IMR-90 (cell line): ENCODE measurements around the gene MYO9B.

Experiments used
- MAFK ChIP-seq: IDR thresholded peaks from 2 replicates; pipeline ENCODE4 v1.6.1; 2012; ENCODE audit warnings: low read depth, low read length, improper control_type of control experiment
- MAZ ChIP-seq: IDR thresholded peaks from 2 replicates; pipeline ENCODE4 v1.6.1; 2012; ENCODE audit warnings: low read depth, mild to moderate bottlenecking, low read length, improper control_type of control experiment, moderate library complexity, borderline replicate concordance
- RAD21 ChIP-seq: IDR thresholded peaks from 2 replicates; pipeline ENCODE4 v1.6.1; 2012; ENCODE audit warnings: low read length, improper control_type of control experiment
- RFX5 ChIP-seq: IDR thresholded peaks from 2 replicates; pipeline ENCODE4 v1.8.0; 2012; ENCODE audit warnings: low read depth, mild to moderate bottlenecking, low read length, moderate library complexity
- TF ChIP-seq, protein P1 (sequence below): conservative IDR thresholded peaks from 2 replicates; pipeline ENCODE4 v1.5.1; 2012; ENCODE audit warnings: mild to moderate bottlenecking, low read depth, low read length, improper control_type of control experiment

GRCh38 chr19:17045907-17046502 is 29.6 kb upstream of the MYO9B start:
- TF ChIP-seq, protein P1, sequence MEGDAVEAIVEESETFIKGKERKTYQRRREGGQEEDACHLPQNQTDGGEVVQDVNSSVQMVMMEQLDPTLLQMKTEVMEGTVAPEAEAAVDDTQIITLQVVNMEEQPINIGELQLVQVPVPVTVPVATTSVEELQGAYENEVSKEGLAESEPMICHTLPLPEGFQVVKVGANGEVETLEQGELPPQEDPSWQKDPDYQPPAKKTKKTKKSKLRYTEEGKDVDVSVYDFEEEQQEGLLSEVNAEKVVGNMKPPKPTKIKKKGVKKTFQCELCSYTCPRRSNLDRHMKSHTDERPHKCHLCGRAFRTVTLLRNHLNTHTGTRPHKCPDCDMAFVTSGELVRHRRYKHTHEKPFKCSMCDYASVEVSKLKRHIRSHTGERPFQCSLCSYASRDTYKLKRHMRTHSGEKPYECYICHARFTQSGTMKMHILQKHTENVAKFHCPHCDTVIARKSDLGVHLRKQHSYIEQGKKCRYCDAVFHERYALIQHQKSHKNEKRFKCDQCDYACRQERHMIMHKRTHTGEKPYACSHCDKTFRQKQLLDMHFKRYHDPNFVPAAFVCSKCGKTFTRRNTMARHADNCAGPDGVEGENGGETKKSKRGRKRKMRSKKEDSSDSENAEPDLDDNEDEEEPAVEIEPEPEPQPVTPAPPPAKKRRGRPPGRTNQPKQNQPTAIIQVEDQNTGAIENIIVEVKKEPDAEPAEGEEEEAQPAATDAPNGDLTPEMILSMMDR, result no peak
- TF ChIP-seq MAZ (no peak), MAFK (no peak), RFX5 (no peak), RAD21 (no peak)
